A673 (cell line): Measurements from ENCODE around the gene TMEM63A. TPM values are rescaled to one million over a fixed set of nuclear protein-coding genes. Genes with fewer than 3 reads are reported as not detected.
A peak's percentile ranks its signal among the peaks of the same experiment; 100 is the strongest.

Experiments used
- BruUV-seq: library from RNA; stranded (reverse); fragments of 400-500 nt; replicated peaks from 2 replicates; lab custom pipeline; 2021; lab: Mats Ljungman, UMichigan
- CTCF ChIA-PET: fragments of 300-600 bp; sonication (Branson Sonifier 250); formaldehyde crosslinking; loops from one replicate; lab custom pipeline; 2022; ENCODE audit warnings: antibody characterized with exemption; lab: Charles Lee
- POLR2A ChIA-PET: fragments of 300-600 bp; sonication (Branson Sonifier 250); formaldehyde crosslinking; loops from one replicate; lab custom pipeline; 2022; ENCODE audit warnings: antibody characterized with exemption; ENCODE audit not compliant: low non-redundant PET; lab: Charles Lee
- DNase-seq: peaks from one replicate; pipeline ENCODE4 v3.0.0-alpha.2; 2015; ENCODE audit warnings: low spot score
- H3K27ac ChIP-seq: fragments of 200-600 bp; sonication (generic); 2 replicates; pipeline ENCODE4 v1.5.1; 2016; ENCODE audit warnings: mixed run types, low read depth, mild to moderate bottlenecking, mixed read lengths, antibody characterized with exemption, low read length; ENCODE audit not compliant: poor library complexity, severe bottlenecking
- H3K27me3 ChIP-seq: fragments of 200-600 bp; sonication (generic); replicated peaks from 2 replicates; pipeline ENCODE4 v1.6.1; 2017; ENCODE audit warnings: mixed run types, low read depth, mild to moderate bottlenecking, mixed read lengths, antibody characterized with exemption, low read length; ENCODE audit not compliant: insufficient read depth, poor library complexity
- H3K36me3 ChIP-seq: fragments of 200-600 bp; sonication (generic); 2 replicates; pipeline ENCODE4 v1.6.1; 2016; ENCODE audit warnings: mixed run types, mild to moderate bottlenecking, mixed read lengths, antibody characterized with exemption, low read length; ENCODE audit not compliant: insufficient read depth, poor library complexity, severe bottlenecking
- H3K4me1 ChIP-seq: fragments of 200-600 bp; sonication (generic); 2 replicates; pipeline ENCODE4 v1.6.1; 2017; ENCODE audit warnings: mixed run types, mild to moderate bottlenecking, mixed read lengths, antibody characterized with exemption, low read length; ENCODE audit not compliant: insufficient read depth, poor library complexity, severe bottlenecking
- H3K4me3 ChIP-seq: fragments of 200-600 bp; sonication (generic); 2 replicates; pipeline ENCODE4 v1.5.1; 2016; ENCODE audit warnings: low read depth, mixed run types, mild to moderate bottlenecking, mixed read lengths, low read length; ENCODE audit not compliant: poor library complexity, severe bottlenecking
- H3K9me3 ChIP-seq: fragments of 200-600 bp; sonication (generic); 2 replicates; pipeline ENCODE4 v1.6.1; 2016; ENCODE audit warnings: mixed run types, low read depth, mild to moderate bottlenecking, mixed read lengths, antibody characterized with exemption, low read length; ENCODE audit not compliant: poor library complexity, severe bottlenecking
- EZH2 ChIP-seq: fragments of 200-600 bp; sonication (generic); IDR thresholded peaks from 2 replicates; pipeline ENCODE4 v1.6.1; 2017; ENCODE audit warnings: borderline replicate concordance, low read depth, mild to moderate bottlenecking, mixed read lengths, antibody characterized with exemption, low read length; ENCODE audit not compliant: poor library complexity, severe bottlenecking
- intact Hi-C: fragments of 100-400 bp; cut with micrococcal nuclease; formaldehyde crosslinking; loops from one replicate; pipeline ENCODE4 v1.10.0; 2022; ENCODE audit not compliant: unreplicated experiment
- total RNA-seq: library from RNA; stranded (reverse); gene quantifications from 2 replicates; pipeline ENCODE4 v1.2.3, GENCODE V29; 2021
- TF ChIP-seq, protein P1 (sequence below): fragments of 300-800, 200-600 bp; sonication (generic); conservative IDR thresholded peaks from 2 replicates; pipeline ENCODE4 v1.5.1; 2017; ENCODE audit warnings: low read depth, mild to moderate bottlenecking, antibody characterized with exemption, low read length, moderate library complexity, mixed read lengths

Gene TMEM63A
- total RNA-seq, 1 experiment from 2014 or later, result 25.3 TPM

DNA sequence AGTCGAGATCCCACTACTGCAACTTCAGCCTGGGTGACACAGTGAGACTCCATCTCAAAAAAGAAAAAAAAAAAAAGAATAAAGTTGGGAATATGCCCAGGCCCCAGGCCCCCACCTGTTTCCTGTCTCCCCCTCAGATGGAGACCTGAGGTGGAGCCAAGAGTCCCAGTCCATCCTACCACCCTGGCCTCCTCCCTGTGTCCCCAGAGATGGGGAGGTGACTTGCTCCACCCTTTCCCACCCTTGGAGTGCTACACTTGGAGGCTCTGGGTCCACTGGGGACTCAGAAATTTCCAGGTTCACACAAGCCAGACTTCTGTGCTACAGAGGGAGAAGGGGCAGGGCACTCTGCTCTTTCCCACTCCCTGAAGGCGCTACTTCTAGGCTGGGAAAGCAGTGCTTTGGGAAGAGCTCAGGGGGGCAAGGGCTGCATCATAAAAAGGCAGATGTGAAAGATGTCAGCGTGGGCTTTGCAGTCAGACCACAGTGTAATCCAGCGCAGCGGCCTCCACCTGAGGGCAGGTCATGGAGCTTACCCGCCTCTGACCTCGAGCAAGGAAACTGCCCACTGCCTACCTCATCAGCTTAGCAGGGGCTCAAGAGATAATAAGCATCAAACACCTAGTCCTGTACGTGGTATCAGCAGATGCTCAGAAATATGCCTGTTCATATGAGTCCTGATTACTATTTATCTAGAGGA lies 13.4 kb downstream of the TMEM63A start:
- ChIA-PET CTCF (no interaction called here), POLR2A (no interaction called here)
- TF ChIP-seq, protein P1, sequence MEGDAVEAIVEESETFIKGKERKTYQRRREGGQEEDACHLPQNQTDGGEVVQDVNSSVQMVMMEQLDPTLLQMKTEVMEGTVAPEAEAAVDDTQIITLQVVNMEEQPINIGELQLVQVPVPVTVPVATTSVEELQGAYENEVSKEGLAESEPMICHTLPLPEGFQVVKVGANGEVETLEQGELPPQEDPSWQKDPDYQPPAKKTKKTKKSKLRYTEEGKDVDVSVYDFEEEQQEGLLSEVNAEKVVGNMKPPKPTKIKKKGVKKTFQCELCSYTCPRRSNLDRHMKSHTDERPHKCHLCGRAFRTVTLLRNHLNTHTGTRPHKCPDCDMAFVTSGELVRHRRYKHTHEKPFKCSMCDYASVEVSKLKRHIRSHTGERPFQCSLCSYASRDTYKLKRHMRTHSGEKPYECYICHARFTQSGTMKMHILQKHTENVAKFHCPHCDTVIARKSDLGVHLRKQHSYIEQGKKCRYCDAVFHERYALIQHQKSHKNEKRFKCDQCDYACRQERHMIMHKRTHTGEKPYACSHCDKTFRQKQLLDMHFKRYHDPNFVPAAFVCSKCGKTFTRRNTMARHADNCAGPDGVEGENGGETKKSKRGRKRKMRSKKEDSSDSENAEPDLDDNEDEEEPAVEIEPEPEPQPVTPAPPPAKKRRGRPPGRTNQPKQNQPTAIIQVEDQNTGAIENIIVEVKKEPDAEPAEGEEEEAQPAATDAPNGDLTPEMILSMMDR, result no peak

DNA sequence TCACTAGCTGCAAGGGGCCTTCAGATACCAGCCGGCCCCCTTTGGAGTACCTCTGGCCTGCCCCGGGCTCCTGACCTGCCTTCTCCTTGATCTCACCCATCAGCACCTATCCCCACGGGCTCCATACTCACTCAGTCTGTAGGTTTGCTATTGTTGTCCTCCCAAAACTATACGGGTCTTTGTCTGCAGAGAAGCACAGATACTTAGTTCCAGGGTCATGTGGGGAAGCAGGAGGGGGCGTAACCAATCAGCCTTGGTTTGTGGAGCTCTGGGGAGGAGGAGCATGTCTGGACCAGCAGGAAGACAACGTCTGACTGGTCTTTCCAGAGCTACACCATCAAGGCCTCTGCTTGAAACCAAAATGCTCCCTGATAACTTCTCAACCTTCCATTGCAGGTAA lies 15.2 kb downstream of the TMEM63A start:
- H3K9me3 ChIP-seq, result no peaks in the 10 kb centered on the region
- H3K27me3 ChIP-seq, result no peaks in the 10 kb centered on the region
- H3K4me1 ChIP-seq, result peaks cover 7% of the 10 kb centered on the region
- CTCF ChIA-PET, result no interaction called here
- DNase-seq, result no peak
- peak overlapping the region; percentile 60 for H3K27ac ChIP-seq
- intact Hi-C loops, result no loop called here
- no peak overlapping the region for H3K4me3 ChIP-seq
- TF ChIP-seq, protein P1, result no peak
- no peak for TF ChIP-seq EZH2
- POLR2A ChIA-PET, result no interaction called here
- H3K36me3 ChIP-seq, result peaks cover 3% of the 10 kb centered on the region
- no TSS peak for BruUV-seq

More for the DNA sequence above, 13.4 kb downstream of the TMEM63A start:
- no peak for DNase-seq
- H3K9me3 ChIP-seq, result no peaks in the 10 kb centered on the region
- no peak overlapping the region for H3K4me3 ChIP-seq
- BruUV-seq, result no TSS peak
- no peak overlapping the region for H3K27ac ChIP-seq
- no peaks in the 10 kb centered on the region for H3K27me3 ChIP-seq
- intact Hi-C loops, result no loop called here
- peaks cover 7% of the 10 kb centered on the region for H3K4me1 ChIP-seq
- H3K36me3 ChIP-seq, result peaks cover 3% of the 10 kb centered on the region

DNA sequence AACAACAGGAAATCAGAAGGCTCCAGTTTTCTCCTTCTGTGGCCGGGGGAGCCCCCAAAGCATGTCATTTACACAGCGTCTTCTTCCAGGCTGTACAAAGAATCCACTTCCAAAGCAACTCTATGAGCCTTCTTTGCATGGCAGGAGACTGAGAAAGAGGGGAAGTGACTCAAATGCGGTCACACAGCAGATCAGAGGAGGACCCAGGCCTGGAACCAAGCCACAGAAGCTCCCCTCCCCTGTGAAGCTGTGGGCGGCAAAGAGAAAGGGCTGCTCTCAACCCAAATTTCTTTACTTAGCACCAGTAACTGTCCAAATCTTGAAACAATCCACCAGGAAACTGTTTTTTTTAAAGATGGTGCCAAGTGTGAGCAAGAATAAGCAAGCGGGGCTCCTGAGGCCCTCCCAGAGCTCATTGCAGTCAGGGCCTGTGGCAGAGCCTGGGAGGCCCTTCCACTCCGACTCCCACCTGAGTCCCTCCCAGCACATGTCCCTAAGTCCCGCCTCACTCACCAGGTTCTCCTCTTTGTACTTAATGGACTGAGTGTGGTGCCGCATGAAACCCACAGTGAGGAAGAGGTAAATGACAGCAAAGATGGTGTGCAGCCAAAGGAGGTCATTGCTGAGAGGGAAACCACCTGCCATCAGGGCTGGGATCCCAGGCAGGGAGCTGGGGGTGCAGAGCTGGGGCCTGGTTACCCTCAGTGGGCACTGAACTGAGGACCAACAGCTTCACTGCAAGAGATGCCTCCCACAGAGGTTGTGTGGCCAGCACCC lies 15.9 kb downstream of the TMEM63A start:
- peaks cover 7% of the 10 kb centered on the region for H3K4me1 ChIP-seq
- BruUV-seq, result no TSS peak
- H3K27ac ChIP-seq, result peak overlapping the region; percentile 60
- CTCF ChIA-PET, result no interaction called here
- no peak for TF ChIP-seq EZH2
- TF ChIP-seq, protein P1, result no peak
- intact Hi-C loops, result no loop called here
- H3K4me3 ChIP-seq, result no peak overlapping the region
- peak; percentile 70 for DNase-seq
- no peaks in the 10 kb centered on the region for H3K27me3 ChIP-seq
- H3K36me3 ChIP-seq, result peaks cover 4% of the 10 kb centered on the region
- POLR2A ChIA-PET, result no interaction called here
- no peaks in the 10 kb centered on the region for H3K9me3 ChIP-seq
